ENCODE data around the gene NKX1-1.

GRCh38 chr4:1416051-1416947 lies 10.1 kb upstream of the NKX1-1 start:
- no peak for TF ChIP-seq SUZ12 (IDR thresholded peaks at IDR 0.05; ENCODE audit: extremely low read depth, insufficient read depth, insufficient read length)
- TF ChIP-seq YY1 (IDR thresholded peaks at IDR 0.05; ENCODE audit: insufficient read depth, insufficient read length) = no peak
- TF ChIP-seq ZNF274 (IDR thresholded peaks at IDR 0.05; ENCODE audit: low read depth, low read length) = no peak
